HFFc6 (cell line): ENCODE measurements around the gene PTGIR. TPM values are rescaled to one million over a fixed set of nuclear protein-coding genes. Genes with fewer than 3 reads are reported as not detected.

Experiments
- DNase-seq: peaks from one replicate; pipeline ENCODE4 v3.0.0-alpha.2; 2018
- H3K27ac Mint-ChIP-seq: 2 replicates; pipeline ENCODE4 v1.8.0; 2020; ENCODE audit warnings: mild to moderate bottlenecking, mixed read lengths
- H3K27me3 Mint-ChIP-seq: 2 replicates; pipeline ENCODE4 v1.8.0; 2021; ENCODE audit warnings: mild to moderate bottlenecking, moderate library complexity, mixed read lengths; ENCODE audit not compliant: insufficient read depth
- H3K36me3 Mint-ChIP-seq: 2 replicates; pipeline ENCODE4 v1.8.0; 2021; ENCODE audit warnings: low read depth, mixed read lengths
- H3K4me1 Mint-ChIP-seq: 2 replicates; pipeline ENCODE4 v1.8.0; 2020; ENCODE audit warnings: low read depth, mixed read lengths
- H3K4me3 Mint-ChIP-seq: 2 replicates; pipeline ENCODE4 v1.8.0; 2020; ENCODE audit warnings: mild to moderate bottlenecking, moderate library complexity, mixed read lengths
- H3K9me3 Mint-ChIP-seq: 2 replicates; pipeline ENCODE4 v1.8.0; 2020; ENCODE audit warnings: mild to moderate bottlenecking, mixed read lengths
- CTCF ChIP-seq: fragments of 200-600 bp; sonication (generic); IDR thresholded peaks from 2 replicates; pipeline ENCODE4 v1.5.0; 2021; ENCODE audit warnings: antibody characterized with exemption, mild to moderate bottlenecking
- total RNA-seq, 6 experiments: library from RNA; stranded (reverse); fragmentation: NEBNext Ultra II Directional; extraction: Animal tissue kit (Norgen Biotek cat#: 25700); gene quantifications; 2 replicates in 1 of 6; 3 replicates in 5 of 6; pipeline ENCODE4 v1.2.3, GENCODE V29; 2021

The PTGIR gene
- total RNA-seq, 6 experiments from 2014 or later = 16.0 to 26.6 (median 17.9) TPM

- DNase-seq = no peak
- Mint-ChIP-seq H3K4me1 (peaks cover 34% of the 10 kb centered on the region), H3K27ac (peak overlapping the region; percentile 49), H3K4me3 (no peak overlapping the region), H3K9me3 (no peaks in the 10 kb centered on the region), H3K27me3 (peaks cover 3% of the 10 kb centered on the region), H3K36me3 (peaks cover 31% of the 10 kb centered on the region)
- TF ChIP-seq CTCF = no peak
These were observed 13.8 kb downstream of the PTGIR start for GRCh38 chr19:46610851-46611770.

- Mint-ChIP-seq H3K4me3 (no peak overlapping the region), H3K27ac (peak overlapping the region; percentile 49), H3K36me3 (peaks cover 31% of the 10 kb centered on the region), H3K27me3 (peaks cover 3% of the 10 kb centered on the region), H3K9me3 (no peaks in the 10 kb centered on the region), H3K4me1 (peaks cover 34% of the 10 kb centered on the region)
- DNase-seq = no peak
- TF ChIP-seq CTCF = no peak
These were observed 14.5 kb downstream of the PTGIR start for GRCh38 chr19:46610413-46610775.

GRCh38 chr19:46609511-46610412 lies 15.1 kb downstream of the PTGIR start:
- H3K36me3 Mint-ChIP-seq = peaks cover 31% of the 10 kb centered on the region
- peak overlapping the region; percentile 32 for H3K27ac Mint-ChIP-seq
- no peaks in the 10 kb centered on the region for H3K9me3 Mint-ChIP-seq
- H3K4me1 Mint-ChIP-seq = peaks cover 34% of the 10 kb centered on the region
- TF ChIP-seq CTCF = no peak
- no peak for DNase-seq
- H3K27me3 Mint-ChIP-seq = peaks cover 3% of the 10 kb centered on the region
- H3K4me3 Mint-ChIP-seq = no peak overlapping the region

- Mint-ChIP-seq H3K27me3 (peaks cover 3% of the 10 kb centered on the region), H3K4me3 (no peak overlapping the region), H3K9me3 (no peaks in the 10 kb centered on the region), H3K36me3 (peaks cover 31% of the 10 kb centered on the region), H3K4me1 (peaks cover 28% of the 10 kb centered on the region), H3K27ac (peak overlapping the region; percentile 32)
- DNase-seq = no peak
- no peak for TF ChIP-seq CTCF
These were observed 16.1 kb downstream of the PTGIR start for GRCh38 chr19:46608581-46609345.

GRCh38 chr19:46608178-46608577 lies 16.7 kb downstream of the PTGIR start:
- no peak for TF ChIP-seq CTCF
- peaks cover 37% of the 10 kb centered on the region for H3K36me3 Mint-ChIP-seq
- H3K27me3 Mint-ChIP-seq = peaks cover 3% of the 10 kb centered on the region

More at GRCh38 chr19:46608178-46608577, 16.7 kb downstream of the PTGIR start:
- Mint-ChIP-seq H3K27ac (no peak overlapping the region), H3K4me3 (no peak overlapping the region), H3K9me3 (no peaks in the 10 kb centered on the region), H3K4me1 (peaks cover 34% of the 10 kb centered on the region)
- DNase-seq = no peak
